GM04504 (cell line): ENCODE results near the gene SVIL.
"Not testable (repeated sequence)": the region's sequence is repeated elsewhere in the genome, so short reads cannot be mapped to it uniquely, and the experiment has no call there.

Experiments used
- DNase-seq: peaks from one replicate; pipeline ENCODE4 v3.0.0-alpha.2; 2012; ENCODE audit warnings: low read depth

SVIL gene

DNA sequence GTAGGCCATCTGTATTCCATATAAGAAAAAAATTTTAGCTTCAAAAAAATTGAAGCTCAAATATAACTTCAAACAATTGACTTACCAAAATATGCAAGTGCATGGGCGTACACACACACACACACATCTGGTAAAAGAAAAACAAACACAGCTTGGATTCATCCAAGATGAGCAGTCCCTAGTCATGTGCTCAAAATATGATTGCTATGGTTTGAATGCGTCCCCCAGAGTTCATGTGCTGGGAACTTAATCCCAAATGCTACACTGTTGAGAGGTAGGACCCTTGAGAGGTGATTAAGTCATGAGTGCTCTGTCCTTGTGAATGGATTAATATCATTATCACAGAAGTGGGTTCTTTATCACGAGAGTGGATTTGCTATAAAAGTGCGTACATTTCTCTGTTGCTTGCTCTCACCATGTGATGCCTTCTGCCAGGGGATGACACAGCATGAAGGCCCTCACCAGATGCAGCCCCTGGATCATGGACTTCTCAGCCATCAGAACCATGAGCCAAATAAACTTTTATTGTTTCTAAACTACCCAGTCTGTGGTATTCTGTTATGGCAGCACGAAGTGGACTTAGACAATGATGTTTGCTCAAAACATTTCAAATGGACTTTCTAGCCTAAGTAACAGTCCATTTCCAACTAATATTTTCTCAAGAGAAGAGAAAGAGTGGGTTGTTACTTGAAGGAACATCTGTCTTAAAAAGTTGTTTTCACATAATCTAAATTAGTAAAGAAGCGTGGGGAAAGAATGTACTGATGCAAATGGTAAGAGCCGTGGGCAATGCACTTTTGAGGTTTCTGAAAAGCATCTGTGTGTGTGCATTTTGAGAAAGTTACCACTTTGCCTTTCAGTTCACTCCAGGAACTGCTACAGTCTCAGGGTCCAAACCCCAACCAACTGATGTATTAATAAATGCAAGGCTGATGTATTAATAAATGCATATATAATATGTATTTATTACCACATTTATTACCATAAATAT lies 15.1 kb upstream of the SVIL start:
- no peak for DNase-seq

DNA sequence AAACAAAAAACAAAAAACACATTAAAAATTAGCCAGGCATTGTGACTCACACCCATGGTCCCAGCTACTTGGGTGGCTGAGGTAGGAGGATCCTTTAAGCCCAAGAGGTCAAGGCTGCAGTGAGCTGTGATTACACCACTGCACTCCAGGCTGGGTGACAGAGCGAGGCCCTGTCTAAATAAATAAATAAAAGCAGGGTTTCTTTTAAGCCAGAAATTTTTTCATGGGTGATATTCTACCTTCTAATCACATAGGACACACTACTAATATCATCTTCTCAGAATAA lies 14.2 kb upstream of the SVIL start:
- DNase-seq, result no peak

DNA sequence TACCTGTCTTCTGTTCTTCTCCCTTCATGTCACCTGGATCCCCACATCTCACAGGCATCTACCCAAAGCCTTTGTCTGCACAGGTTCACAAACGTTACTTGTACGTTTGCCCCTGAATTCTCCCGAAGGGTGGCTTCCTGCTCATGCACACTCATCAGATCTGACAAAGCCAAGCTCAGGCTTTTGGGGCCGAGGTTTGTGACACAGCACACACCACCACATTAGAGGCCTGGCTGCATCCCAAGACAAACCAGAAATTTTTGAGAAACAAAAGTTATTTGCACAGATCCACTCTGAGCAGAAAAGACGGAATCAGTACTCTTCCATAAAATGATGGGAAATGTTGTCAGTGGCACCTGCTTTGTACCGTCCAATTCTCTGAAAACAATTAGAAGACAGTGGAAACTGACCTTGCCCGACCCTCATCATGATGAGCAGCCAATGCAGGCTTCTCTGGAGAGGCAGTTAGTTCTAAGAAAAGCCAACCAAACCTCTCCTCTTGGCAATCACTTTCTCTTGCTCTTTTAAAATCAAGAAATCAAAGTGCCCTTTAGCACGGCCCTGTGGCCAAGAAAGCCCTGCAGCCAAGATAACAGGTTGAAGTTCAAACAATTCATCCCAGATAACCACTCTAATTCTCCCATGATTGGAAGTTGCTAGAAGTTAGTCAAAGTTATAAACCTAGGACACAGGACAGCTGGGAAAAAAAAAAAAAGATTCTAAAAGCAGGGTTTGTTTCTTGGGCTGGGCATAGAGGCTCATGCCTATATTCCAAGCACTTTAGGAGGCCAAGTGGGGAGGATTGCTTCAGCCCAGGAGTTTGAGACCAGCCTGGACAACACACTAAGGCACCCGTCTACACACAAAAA lies 13.6 kb upstream of the SVIL start:
- no peak for DNase-seq

DNA sequence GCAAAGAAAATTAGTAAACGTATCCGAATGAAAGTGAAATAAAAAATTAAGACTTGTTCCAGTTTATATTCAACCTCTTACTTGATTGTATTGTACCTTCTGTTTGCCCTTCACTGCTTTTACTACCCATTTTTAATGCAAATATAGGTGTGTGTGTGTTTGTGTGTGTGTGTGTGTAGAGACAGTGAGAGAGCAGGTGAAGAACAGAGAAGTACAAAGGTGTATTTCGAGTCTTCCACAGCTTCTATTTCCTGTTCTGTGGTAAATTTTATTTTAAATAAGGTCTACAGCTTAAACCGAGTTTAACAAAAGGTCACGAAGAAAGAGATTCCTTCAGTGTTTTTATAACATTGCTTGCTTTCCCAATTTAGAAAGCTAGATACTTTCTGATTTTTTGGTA lies 12.7 kb upstream of the SVIL start:
- no peak for DNase-seq

DNA sequence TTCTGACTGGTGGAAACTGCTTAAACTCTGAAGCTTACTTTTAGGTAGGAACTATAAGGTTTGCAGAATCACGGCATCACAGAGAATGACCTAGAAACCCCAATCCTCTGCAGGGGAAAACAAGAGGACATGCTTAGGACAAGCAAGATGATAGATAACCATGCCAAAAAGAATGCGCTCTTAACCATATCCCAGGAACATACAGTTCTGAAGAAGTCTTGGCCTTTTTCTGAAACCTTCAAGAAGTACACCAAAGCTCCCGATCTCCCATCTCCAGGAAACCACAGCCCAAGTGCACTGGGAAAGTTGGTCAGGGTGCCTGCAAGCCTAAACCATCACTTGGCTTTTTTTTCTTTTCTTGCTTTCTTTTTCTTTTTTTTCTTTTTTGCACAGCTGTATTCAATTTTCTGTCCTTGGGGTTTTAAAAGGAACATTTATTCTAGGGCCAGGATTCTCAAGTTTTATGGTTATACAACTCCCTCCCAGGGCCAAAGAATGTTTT lies 12.2 kb upstream of the SVIL start:
- peak; percentile 24 for DNase-seq

DNA sequence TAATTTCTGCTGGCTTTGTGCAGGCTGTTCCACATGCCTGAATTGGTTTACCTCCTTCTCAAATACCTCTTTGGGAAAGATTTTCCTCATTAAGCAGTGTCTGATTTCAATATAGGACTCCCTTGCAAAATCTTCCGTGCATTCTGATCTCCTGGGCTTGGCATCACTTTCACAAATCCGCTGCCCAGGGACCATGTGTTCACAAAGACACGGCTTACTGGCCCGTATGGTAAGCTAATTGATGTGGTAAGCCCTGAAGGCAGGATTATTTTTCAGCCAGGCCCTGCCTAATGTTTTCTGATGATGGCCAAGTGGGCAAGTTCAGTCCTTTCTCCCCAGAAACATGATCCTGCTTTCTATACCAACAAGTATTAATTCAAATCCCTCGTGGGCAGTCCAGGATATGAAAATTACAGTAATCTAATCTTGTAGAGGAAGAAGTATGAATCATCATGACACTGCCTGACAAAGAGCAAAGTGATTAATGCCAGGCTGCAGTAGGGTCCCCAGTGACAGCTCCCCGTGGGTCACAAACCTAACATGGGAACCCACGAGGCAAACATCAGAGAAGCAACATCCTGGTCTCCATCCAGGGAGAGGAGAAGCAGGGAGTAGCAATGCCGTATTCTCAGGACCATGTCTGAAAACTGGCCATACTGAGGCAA lies 11.6 kb upstream of the SVIL start:
- DNase-seq, result peak; percentile 38

DNA sequence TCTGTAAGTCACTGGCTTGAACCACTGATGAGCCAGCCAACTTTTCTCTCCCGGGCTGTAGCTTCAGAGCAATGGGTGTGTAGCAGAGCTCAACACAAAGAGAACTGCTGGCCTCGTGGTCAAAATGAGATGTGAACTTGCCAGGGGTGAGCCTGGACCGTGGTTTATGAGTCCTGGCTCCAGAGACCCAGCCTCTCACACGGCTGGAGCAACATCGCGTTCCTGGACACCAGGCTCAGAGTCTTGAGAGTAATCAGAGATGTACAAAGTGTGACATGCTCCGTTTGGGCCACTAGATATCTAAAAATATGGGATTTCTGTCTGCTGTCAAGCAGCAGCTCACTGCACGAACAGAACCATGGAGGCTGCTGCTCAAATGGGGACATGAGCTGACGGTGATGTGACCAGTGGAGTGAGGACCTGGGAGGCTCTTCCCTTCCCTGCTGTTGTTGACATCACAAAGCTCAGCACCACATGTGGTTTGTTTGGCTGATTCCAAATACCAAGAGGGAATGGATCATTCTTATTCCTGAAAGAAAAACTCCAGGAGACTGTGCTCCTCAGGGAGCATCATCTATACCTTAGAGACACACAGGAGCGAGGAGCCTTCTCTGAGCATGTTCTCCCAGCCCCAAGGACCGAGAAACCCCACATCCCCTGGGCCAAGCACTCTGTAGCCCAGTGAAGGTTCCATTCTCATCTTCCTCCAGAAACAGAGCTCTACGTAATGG lies 9.2 kb upstream of the SVIL start:
- DNase-seq, result no peak

DNA sequence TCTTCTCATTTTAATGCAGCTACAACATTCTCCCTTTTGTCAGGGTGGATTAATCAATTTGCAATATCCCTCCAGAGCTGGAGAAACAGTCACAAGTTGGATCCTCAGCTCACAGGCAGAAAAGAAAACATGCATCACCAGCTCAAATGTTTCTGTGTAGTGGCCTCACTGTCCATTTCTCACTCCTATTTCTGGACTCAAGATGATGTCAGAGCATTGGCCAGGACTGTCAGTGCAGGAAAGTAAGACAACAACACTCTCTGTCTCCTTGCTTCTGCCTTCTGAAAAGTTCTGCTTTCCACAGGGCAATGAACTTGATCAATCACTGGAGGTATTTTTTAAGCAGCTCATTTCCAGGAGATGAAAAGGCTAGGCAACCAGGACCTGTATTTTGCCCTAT lies 8.2 kb upstream of the SVIL start:
- DNase-seq, result no peak

DNA sequence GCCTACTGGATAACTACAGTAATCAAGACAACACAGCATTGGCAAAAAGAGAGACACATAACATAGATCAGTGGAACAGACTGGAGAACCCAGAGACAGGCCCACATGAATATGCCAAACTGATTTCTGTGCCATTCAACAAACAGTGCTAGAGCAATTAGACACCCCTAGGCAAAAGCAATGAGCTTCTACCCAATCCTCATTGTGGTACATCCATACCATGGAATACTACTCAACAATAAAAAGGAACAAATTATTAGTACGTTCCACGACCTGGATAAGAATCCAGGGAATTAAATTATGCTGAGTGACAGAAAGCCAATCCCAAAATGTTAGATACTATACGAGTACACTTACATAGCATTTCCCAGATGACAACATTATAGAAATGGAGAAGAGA lies 2.8 kb upstream of the SVIL start:
- no peak for DNase-seq

DNA sequence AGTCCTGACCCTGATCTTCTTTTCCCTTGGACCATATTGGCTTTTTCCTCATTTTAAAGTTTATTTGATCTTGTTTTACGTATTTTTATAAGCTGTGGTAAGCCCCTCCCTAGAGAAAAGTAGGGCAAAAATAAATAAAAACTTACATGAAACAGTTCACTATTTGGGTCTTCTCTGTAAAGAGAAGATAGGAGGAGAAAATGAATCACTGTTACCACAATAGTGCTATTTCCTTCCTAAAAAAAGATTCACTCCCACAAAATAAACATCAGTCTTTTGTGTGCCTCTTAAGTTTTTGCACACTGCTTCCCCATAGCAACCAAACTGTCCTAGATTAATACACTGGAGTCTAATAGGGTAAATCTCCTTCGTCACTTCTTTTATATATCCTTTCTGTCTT lies 1.4 kb upstream of the SVIL start:
- DNase-seq, result no peak

DNA sequence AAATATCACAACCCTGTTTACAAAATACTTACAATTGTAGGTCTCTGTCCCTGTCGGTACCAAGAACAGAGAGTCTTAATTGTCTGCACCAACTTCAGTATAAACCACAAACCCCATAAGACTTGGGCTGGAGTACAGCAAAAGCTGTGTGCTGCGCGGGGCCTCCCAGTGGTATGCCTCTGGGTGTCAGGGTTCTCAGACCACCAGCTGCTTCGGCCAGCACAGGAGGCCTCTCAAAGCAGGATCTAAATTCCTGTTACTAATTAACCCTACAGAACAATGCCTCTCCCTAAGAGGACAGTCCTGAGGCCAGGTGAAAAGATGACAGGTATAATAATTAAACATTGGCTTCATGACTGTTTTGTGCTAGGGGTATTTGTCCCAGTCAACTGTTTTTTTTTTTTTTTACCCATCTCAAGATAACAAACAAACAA lies 957 bp upstream of the SVIL start:
- no peak for DNase-seq

DNA sequence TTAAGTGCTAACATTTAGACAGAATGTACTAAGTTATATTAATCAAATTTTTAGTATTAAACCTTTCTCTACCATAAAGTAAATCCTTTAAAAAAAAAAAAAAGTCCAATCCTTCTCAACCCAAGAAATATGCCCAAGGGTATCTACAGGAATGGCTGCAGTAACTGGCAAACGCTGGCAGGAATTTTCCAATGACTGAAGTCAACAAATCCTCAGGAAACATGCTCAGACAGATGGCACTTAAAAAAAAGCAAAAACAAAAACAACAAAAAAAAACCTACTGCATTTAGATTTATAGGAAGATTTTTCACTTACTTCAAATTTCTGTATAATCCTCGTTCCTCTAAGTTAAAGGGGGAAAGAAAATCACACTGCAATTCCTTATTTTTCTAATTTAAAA lies 666 bp downstream of the SVIL start:
- no peak for DNase-seq

DNA sequence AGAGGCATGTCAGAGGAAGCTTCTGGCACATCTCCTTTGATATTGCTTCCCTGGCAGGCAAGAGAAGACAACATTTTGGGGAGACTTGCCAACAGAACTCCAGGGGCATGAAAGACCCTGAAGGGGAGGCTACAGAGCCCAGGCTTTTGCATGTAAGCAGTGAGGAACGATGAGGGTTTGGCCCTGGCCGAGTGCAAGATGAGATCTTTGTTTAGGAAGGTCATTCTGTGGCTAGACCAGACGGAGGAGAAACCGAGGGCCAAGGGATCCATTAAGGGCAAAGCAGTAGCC lies 3.8 kb downstream of the SVIL start:
- DNase-seq, result no peak

DNA sequence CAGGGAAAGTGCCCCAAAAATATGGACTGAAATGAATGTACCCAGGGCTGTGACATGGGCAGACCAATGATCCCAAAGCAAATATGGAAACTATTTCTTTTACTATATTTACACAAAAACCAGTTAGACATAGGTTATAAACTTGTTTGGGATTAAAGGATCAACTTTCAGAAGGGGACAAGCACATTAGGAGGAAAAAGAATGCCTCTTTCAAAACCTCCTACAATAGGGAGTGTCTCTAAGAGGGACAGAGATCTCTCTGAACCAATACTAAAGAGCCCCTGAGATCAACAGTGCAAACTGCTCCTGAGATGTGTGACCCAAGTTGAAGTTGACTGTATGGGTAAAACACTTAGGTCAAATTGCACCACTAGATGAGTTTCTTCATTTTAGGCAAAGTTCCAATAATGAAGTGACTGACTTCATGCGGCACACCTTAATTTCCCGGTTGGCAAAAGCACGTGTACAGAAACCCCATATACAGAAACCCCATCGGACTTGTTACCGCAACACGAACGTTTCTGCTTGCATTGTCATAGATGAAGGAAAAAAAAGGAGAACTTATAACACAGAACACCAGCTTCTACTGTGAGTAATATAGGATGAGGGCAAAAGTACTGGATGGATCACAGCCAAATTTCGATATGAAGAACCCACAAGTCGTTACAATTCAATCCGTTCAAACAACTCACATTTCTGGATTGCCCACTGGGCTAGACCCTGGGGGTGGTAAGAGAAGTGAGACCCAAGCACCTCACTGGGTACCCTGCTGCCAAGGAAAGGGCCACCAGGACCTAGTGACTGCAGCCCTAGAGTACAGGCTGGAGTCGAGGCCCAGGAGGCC lies 4.3 kb downstream of the SVIL start:
- DNase-seq, result no peak

DNA sequence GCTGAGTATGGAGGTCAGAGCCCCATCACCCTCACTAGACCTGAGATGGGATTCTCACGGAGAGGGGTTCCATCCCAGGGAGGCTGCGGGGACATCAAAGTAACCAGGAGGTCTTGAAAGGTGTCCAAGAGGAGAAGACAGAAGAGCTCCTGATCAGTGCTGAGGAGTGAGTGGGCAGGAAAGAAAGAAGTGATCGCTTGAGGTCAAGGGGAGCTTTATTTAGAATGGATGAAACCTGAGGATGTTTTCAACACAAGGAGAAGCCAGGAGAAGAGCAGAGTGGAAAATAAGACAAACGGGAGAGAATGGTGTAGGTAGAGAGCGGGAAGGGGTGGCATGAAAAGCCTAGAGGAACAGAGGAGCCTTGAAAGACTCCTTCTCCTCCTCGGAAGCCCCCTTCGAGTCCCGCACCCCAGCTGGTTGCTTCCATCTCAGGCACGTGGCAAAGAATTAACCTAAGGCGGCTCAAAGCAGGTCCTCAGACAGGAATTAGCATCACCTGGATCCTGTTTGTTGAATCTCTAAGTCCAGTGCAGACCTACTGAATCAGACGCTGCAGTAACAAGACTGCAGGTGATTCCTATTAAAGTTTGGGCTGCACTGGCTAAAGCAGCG lies 5.8 kb downstream of the SVIL start:
- no peak for DNase-seq

DNA sequence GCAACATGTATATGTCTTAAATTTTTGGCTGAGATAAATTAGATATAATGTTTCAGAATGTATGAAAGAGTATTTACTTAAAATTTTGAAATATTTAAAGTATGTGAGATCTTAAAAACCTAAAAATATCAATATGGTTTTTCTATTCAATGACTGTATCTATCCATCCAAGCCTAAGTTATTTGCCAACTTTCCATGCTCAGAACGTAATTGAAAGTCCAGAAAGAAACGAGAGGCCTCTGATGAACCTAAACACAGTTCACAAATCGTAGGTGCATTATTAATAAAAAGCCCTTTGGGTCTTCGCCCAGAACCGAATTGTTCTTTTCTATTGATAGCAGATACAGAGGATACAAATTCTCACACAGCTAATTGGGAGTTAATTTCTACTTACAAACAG lies 6.5 kb downstream of the SVIL start:
- DNase-seq, result no peak

DNA sequence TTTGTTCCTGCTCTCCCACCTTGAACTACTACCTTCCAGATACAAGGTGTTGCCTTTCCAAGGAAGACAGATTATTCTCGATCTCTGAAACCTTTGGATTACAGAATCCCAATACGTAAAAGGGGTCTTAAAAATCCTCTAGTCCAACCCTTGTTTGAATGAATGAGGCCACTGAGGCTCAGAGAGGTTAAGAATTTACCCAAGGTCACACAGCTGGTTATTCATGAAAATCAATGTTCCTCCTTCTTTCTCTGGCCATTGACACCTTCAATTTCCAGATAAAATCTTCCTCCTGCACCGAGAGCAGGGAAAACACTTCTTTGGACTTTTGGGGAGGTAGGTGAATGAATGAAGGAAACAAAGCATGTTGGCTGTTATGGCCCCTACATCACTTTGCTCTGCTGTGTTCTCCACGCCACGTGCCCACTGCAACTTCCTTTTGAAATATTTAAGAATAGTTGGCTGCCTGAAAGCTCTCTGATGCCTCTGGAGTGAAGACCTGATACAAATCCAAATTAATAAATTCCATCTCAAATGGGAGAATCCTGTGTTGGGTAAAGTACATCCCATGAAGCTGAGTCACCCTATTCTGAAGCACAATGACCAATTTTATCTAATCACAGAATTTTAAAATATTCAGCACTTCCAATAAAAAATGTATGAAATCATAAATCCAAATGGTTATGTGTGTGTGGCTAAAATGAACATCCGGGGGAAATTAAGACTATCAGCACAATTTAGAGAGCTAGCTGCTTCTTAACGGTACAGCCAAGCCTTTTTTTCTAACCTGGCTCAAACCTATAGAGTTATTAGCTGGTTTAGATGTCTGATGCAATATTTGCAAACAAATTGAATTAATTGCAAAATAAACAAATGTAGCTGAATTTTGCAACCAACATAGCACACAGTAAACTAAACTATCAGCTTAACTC lies 7.3 kb downstream of the SVIL start:
- DNase-seq, result peak; percentile 49

DNA sequence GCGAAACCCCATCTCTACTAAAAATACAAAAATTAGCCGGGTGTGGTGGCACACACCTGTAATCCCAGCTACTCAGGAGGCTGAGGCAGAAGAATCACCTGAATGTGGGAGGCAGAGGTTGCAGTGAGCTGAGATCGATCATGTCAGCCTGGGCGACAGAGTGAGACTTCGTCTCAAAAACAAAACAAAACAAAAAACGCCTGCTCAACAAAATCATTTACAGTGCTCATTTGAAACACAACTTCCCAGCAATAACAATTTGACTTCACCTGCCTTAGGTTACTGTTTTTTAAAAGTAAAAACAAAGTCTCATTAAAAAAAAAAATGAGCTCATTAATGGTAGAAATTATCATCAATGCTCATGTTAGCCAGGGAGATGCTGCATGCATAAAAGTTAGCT lies 10.4 kb downstream of the SVIL start:
- not testable (repeated sequence) for DNase-seq

DNA sequence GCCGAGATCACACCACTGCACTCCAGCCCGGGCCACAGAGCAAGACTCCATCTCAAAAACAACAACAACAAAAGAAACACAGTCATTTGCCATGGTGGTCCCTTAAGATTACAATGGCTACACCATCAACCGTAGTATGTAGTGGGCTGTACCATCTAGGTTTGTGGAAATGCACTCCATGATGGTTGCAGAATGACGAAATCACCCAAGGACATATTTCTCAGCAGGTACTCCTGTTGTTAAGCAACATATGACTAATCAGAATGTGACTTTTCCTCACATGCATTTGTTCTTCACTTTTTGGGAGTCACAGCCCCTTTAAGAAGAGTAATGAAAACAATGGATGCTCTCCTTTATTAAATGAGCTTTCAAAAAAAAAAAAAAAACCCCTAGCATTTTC lies 11.0 kb downstream of the SVIL start:
- no peak for DNase-seq
